CD14-positive monocyte (primary cell): ENCODE results near the gene PLOD2. TPM values are rescaled to one million over a fixed set of nuclear protein-coding genes. Genes with fewer than 3 reads are reported as not detected.

Experiments
- DNase-seq, 3 donors: peaks; one replicate each; pipeline ENCODE4 v3.0.0-alpha.2; 2011 to 2022
- H2AFZ ChIP-seq: 2 replicates; pipeline ENCODE4 v1.6.0; 2012; ENCODE audit warnings: mild to moderate bottlenecking, low read depth, low read length, inconsistent platforms; ENCODE audit not compliant: insufficient read depth, poor library complexity, severe bottlenecking
- H3K27ac ChIP-seq, 2 donors: 1 replicate in 1 of 2; 2 replicates in 1 of 2; pipeline ENCODE4 v1.5.1; 2012 to 2013; ENCODE audit warnings: low read length in 2 of 2, control low read depth in 1 of 2, inconsistent platforms in 1 of 2, low read depth in 1 of 2, mild to moderate bottlenecking in 1 of 2
- H3K27me3 ChIP-seq, 2 donors: one replicate each; pipeline versions ENCODE4 v1.6.0 to v1.6.1; 2011 to 2013; ENCODE audit warnings: low read length in 2 of 2; ENCODE audit not compliant: control insufficient read depth in 2 of 2, insufficient read depth in 2 of 2
- H3K36me3 ChIP-seq, 2 donors: replicated peaks in 1 of 2; 1 replicate in 1 of 2; 2 replicates in 1 of 2; pipeline versions ENCODE4 v1.5.1 to v1.6.1; 2012 to 2013; ENCODE audit warnings: low read length in 2 of 2, control low read depth in 1 of 2, inconsistent platforms in 1 of 2, mild to moderate bottlenecking in 1 of 2; ENCODE audit not compliant: insufficient read depth in 2 of 2, control insufficient read depth in 1 of 2
- H3K4me1 ChIP-seq, 2 donors: 1 replicate in 1 of 2; 2 replicates in 1 of 2; pipeline versions ENCODE4 v1.5.1 to v1.6.1; 2012 to 2013; ENCODE audit warnings: low read length in 2 of 2, control low read depth in 1 of 2, inconsistent platforms in 1 of 2, mild to moderate bottlenecking in 1 of 2, moderate library complexity in 1 of 2; ENCODE audit not compliant: insufficient read depth in 2 of 2, control insufficient read depth in 1 of 2
- H3K4me2 ChIP-seq: replicated peaks from 2 replicates; pipeline ENCODE3; 2012; ENCODE audit warnings: low read length, moderate library complexity, mild to moderate bottlenecking; ENCODE audit not compliant: poor library complexity, severe bottlenecking; ENCODE audit errors: extremely low read depth
- H3K4me3 ChIP-seq, 3 experiments: fragments of 200-600 bp in 1 of 3; sonication (generic) in 1 of 3; replicated peaks in 1 of 3; 1 replicate in 2 of 3; 2 replicates in 1 of 3; pipeline ENCODE4 v1.5.1; 2011 to 2013; ENCODE audit warnings: low read length in 3 of 3, mild to moderate bottlenecking in 3 of 3, control low read depth in 2 of 3, low read depth in 2 of 3, inconsistent platforms in 1 of 3, moderate library complexity in 1 of 3
- H3K79me2 ChIP-seq: 2 replicates; pipeline ENCODE4 v1.6.0; 2012; ENCODE audit warnings: mild to moderate bottlenecking, control low read depth, inconsistent platforms, low read length, moderate library complexity; ENCODE audit not compliant: insufficient read depth
- H3K9ac ChIP-seq: 2 replicates; pipeline ENCODE4 v1.6.0; 2017; ENCODE audit warnings: low read length, mild to moderate bottlenecking; ENCODE audit not compliant: insufficient read depth, poor library complexity, severe bottlenecking
- H3K9me3 ChIP-seq, 2 donors: replicated peaks in 1 of 2; 1 replicate in 1 of 2; 2 replicates in 1 of 2; pipeline versions ENCODE4 v1.5.1 to v1.6.1; 2012 to 2013; ENCODE audit warnings: low read length in 2 of 2, control low read depth in 1 of 2; ENCODE audit not compliant: control insufficient read depth in 1 of 2, insufficient read depth in 1 of 2
- H4K20me1 ChIP-seq: 2 replicates; pipeline ENCODE4 v1.6.0; 2012; ENCODE audit warnings: mild to moderate bottlenecking, low read length, control low read depth, moderate library complexity; ENCODE audit not compliant: insufficient read depth
- H3K27ac Mint-ChIP-seq, 7 donors: one replicate each; pipeline ENCODE4 v1.8.0; 2020; ENCODE audit warnings: mild to moderate bottlenecking in 7 of 7, mixed read lengths in 7 of 7, moderate library complexity in 6 of 7, inconsistent platforms in 2 of 7
- H3K27me3 Mint-ChIP-seq, 3 donors: one replicate each; pipeline ENCODE4 v1.8.0; 2021 to 2022; ENCODE audit warnings: low read depth in 3 of 3, mild to moderate bottlenecking in 3 of 3, mixed read lengths in 3 of 3, moderate library complexity in 3 of 3, inconsistent platforms in 1 of 3
- H3K36me3 Mint-ChIP-seq, 2 donors: one replicate each; pipeline ENCODE4 v1.8.0; 2020; ENCODE audit warnings: mixed read lengths in 2 of 2, inconsistent platforms in 1 of 2, mild to moderate bottlenecking in 1 of 2
- H3K4me1 Mint-ChIP-seq: one replicate; pipeline ENCODE4 v1.8.0; 2020; ENCODE audit warnings: mild to moderate bottlenecking, mixed read lengths
- H3K4me3 Mint-ChIP-seq, 2 donors: one replicate each; pipeline ENCODE4 v1.8.0; 2020; ENCODE audit warnings: mild to moderate bottlenecking in 2 of 2, mixed read lengths in 2 of 2, moderate library complexity in 1 of 2
- H3K9me3 Mint-ChIP-seq, 7 donors: one replicate each; pipeline ENCODE4 v1.8.0; 2020 to 2022; ENCODE audit warnings: mixed read lengths in 7 of 7, mild to moderate bottlenecking in 6 of 7, moderate library complexity in 6 of 7, inconsistent platforms in 2 of 7
- WGBS: methylation state at CpG from one replicate; pipeline ENCODE4 v1.1.5; 2013; ENCODE audit warnings: missing lambda C conversion rate; ENCODE audit not compliant: insufficient coverage; 5-methylcytosine and 5-hydroxymethylcytosine counted together
- intact Hi-C, 2 donors: fragments of 100-400 bp; cut with micrococcal nuclease; formaldehyde crosslinking; loops; one replicate each; pipeline versions ENCODE4 v1.15.0 to v1.15.1; 2023
- polyA plus RNA-seq, 3 donors: library from polyadenylated mRNA; depleted of rRNA in 1 of 3; unstranded in 2 of 3; stranded (reverse) in 1 of 3; fragments of 300-500 nt in 2 of 3; fragments of >200 nt in 1 of 3; fragmentation: Illumina TruSeq in 2 of 3; gene quantifications; 1 replicate in 2 of 3; 2 replicates in 1 of 3; pipeline ENCODE4 v1.2.3, GENCODE V29; 2012 to 2021
- TF ChIP-seq, protein P1 (sequence below): fragments of 200-600 bp; IDR thresholded peaks from one replicate; pipeline ENCODE4 v1.8.0; 2022; ENCODE audit warnings: antibody characterized with exemption, mild to moderate bottlenecking

PLOD2 gene
- polyA plus RNA-seq, 3 donors: not detected

- Histone ChIP-seq H2AFZ (no peak overlapping the region), H3K9me3 (no peaks in the 10 kb centered on the region), H3K4me2 (no peak overlapping the region), H3K9ac (no peak overlapping the region), H3K4me1 (peaks cover 7 to 10% of the 10 kb centered on the region in 2 donors), H4K20me1 (no peaks in the 10 kb centered on the region), H3K27me3 (peaks cover 25 to 28% of the 10 kb centered on the region in 2 donors), H3K4me3 (no peak overlapping the region), H3K36me3 (no peaks in the 10 kb centered on the region), H3K79me2 (no peaks in the 10 kb centered on the region), H3K27ac (no peak overlapping the region)
- Mint-ChIP-seq H3K27me3 (peaks cover 24 to 31% (median 29%) of the 10 kb centered on the region in 3 donors), H3K36me3 (no peaks in the 10 kb centered on the region), H3K9me3 (peaks cover 0 to 4% (median 0%) of the 10 kb centered on the region in 7 donors), H3K27ac (no peak overlapping the region), H3K4me3 (no peak overlapping the region), H3K4me1 (peaks cover 9% of the 10 kb centered on the region)
- TF ChIP-seq, protein P1, sequence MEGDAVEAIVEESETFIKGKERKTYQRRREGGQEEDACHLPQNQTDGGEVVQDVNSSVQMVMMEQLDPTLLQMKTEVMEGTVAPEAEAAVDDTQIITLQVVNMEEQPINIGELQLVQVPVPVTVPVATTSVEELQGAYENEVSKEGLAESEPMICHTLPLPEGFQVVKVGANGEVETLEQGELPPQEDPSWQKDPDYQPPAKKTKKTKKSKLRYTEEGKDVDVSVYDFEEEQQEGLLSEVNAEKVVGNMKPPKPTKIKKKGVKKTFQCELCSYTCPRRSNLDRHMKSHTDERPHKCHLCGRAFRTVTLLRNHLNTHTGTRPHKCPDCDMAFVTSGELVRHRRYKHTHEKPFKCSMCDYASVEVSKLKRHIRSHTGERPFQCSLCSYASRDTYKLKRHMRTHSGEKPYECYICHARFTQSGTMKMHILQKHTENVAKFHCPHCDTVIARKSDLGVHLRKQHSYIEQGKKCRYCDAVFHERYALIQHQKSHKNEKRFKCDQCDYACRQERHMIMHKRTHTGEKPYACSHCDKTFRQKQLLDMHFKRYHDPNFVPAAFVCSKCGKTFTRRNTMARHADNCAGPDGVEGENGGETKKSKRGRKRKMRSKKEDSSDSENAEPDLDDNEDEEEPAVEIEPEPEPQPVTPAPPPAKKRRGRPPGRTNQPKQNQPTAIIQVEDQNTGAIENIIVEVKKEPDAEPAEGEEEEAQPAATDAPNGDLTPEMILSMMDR: no peak
- intact Hi-C loops: no loop called here
- no peak for DNase-seq
- WGBS: 87% methylated on average over 4 of the region's 4 CpGs
Measured at GRCh38 chr3:146156095-146156494, 4.9 kb downstream of the PLOD2 start.

DNA sequence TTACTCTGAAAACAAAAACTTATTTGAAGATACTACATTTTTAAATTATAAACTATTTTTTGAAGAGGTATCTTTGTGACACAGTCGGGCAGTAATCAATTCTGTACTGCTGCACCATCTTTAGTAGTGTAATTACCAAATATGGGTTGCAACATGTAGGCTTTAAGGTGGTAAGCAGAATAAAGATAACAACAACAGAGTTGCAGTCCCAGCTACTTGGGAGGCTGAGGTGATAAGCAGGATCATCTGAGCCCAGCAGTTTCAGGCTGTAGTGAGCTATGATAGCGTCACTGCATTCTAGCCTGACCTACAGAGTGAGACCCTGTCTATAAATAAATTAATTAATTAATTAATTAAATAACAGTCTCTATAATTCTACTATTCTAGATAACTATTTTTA is 6.0 kb downstream of the PLOD2 start:
- no CpG with 5 or more reads among the region's 2 CpGs for WGBS

More for the DNA sequence above, 6.0 kb downstream of the PLOD2 start:
- Histone ChIP-seq H3K4me2 (no peak overlapping the region), H3K27ac (no peak overlapping the region), H3K9me3 (no peaks in the 10 kb centered on the region), H3K4me3 (no peak overlapping the region), H3K9ac (no peak overlapping the region), H3K4me1 (no peaks in the 10 kb centered on the region), H2AFZ (no peak overlapping the region), H3K36me3 (no peaks in the 10 kb centered on the region), H3K79me2 (no peaks in the 10 kb centered on the region), H3K27me3 (peaks cover 18 to 20% of the 10 kb centered on the region in 2 donors), H4K20me1 (no peaks in the 10 kb centered on the region)
- no peak overlapping the region for H3K4me3 Mint-ChIP-seq
- TF ChIP-seq, protein P1: no peak
- DNase-seq: no peak
- intact Hi-C loops: no loop called here
- no peak overlapping the region for H3K27ac Mint-ChIP-seq
- H3K27me3 Mint-ChIP-seq: peaks cover 16 to 22% (median 20%) of the 10 kb centered on the region in 3 donors
- peaks cover 3% of the 10 kb centered on the region for H3K4me1 Mint-ChIP-seq
- H3K36me3 Mint-ChIP-seq: no peaks in the 10 kb centered on the region
- no peaks in the 10 kb centered on the region for H3K9me3 Mint-ChIP-seq
